Transverse colon (tissue), 4 donors: ENCODE results near the gene ULK4. TPM values are rescaled to one million over a fixed set of nuclear protein-coding genes. Genes with fewer than 3 reads are reported as not detected.

Experiments
- DNase-seq: peaks from one replicate; pipeline ENCODE4 v3.0.0-alpha.2; 2019
- H3K27ac ChIP-seq, 4 donors: fragments of 200-600 bp; sonication (generic); 2 replicates each; pipeline ENCODE4 v1.5.1; 2016 to 2018; ENCODE audit warnings: inconsistent platforms in 4 of 4
- H3K27me3 ChIP-seq: fragments of 200-600 bp; sonication (generic); 2 replicates; pipeline ENCODE4 v1.5.1; 2017; ENCODE audit warnings: inconsistent platforms
- H3K36me3 ChIP-seq, 4 donors: fragments of 200-600 bp; sonication (generic); 2 replicates each; pipeline ENCODE4 v1.5.1; 2017 to 2019; ENCODE audit warnings: inconsistent platforms in 4 of 4
- H3K4me1 ChIP-seq, 4 donors: fragments of 200-600 bp; sonication (generic); 2 replicates each; pipeline ENCODE4 v1.5.1; 2017 to 2020; ENCODE audit warnings: inconsistent platforms in 4 of 4
- H3K4me3 ChIP-seq, 4 donors: fragments of 200-600 bp; sonication (generic); 1 replicate in 1 of 4; 2 replicates in 3 of 4; pipeline versions ENCODE4 v1.5.1 to v1.6.1; 2017 to 2019; ENCODE audit warnings: inconsistent platforms in 4 of 4
- H3K9me3 ChIP-seq, 2 donors: fragments of 200-600 bp; sonication (generic); 2 replicates each; pipeline ENCODE4 v1.5.1; 2017 to 2019; ENCODE audit warnings: inconsistent platforms in 2 of 2
- EP300 ChIP-seq: sonication (generic); formaldehyde crosslinking; IDR thresholded peaks from one replicate; pipeline ENCODE4 v1.6.1; 2017; ENCODE audit warnings: antibody characterized with exemption, low read depth
- POLR2A ChIP-seq: fragments of 450-650 bp; IDR thresholded peaks from one replicate; pipeline ENCODE4 v1.6.1; 2016; ENCODE audit warnings: antibody characterized with exemption, mild to moderate bottlenecking, moderate library complexity
- POLR2AphosphoS5 ChIP-seq, 3 donors: sonication (generic); formaldehyde crosslinking; IDR thresholded peaks; one replicate each; pipeline ENCODE4 v1.6.1; 2016; ENCODE audit warnings: antibody characterized with exemption in 3 of 3
- WGBS, 2 donors: methylation state at CpG; one replicate each; pipeline ENCODE4 v1.1.5; 2018; ENCODE audit warnings: low coverage in 1 of 2; 5-methylcytosine and 5-hydroxymethylcytosine counted together
- in situ Hi-C, 4 donors: fragments of 200-750 bp; cut with MboI; loops; one replicate each; pipeline versions ENCODE4 v1.15.0 to v1.15.1; 2017; ENCODE audit warnings: low sequenced_read_pairs in 3 of 4, low pct_ligation_motif_present in 1 of 4, low pct_unique_long_range_greater_than_20kb in 1 of 4
- intact Hi-C: fragments of 100-400 bp; cut with DNase I; formaldehyde crosslinking; loops from one replicate; pipeline ENCODE4 v1.15.1; 2023; ENCODE audit warnings: low total_unique reads
- total RNA-seq, 4 donors: library from RNA; depleted of rRNA; stranded (reverse); fragments of >200 nt; gene quantifications; one replicate each; pipeline ENCODE4 v1.1.0, GENCODE V29; 2016
- TF ChIP-seq, protein P1 (sequence below), 5 experiments: fragments of 200-600 bp in 3 of 5; fragments of 450-650 bp in 2 of 5; sonication (generic) in 3 of 5; IDR thresholded peaks; 1 replicate in 2 of 5; 2 replicates in 3 of 5; pipeline ENCODE4 v1.5.1; 2016 to 2017; ENCODE audit warnings: antibody characterized with exemption in 5 of 5, inconsistent platforms in 3 of 5, mild to moderate bottlenecking in 2 of 5, moderate library complexity in 1 of 5

ULK4 gene
- total RNA-seq, 4 donors from 2014 or later: 4.1 to 19.2 (median 11.7) TPM

DNA sequence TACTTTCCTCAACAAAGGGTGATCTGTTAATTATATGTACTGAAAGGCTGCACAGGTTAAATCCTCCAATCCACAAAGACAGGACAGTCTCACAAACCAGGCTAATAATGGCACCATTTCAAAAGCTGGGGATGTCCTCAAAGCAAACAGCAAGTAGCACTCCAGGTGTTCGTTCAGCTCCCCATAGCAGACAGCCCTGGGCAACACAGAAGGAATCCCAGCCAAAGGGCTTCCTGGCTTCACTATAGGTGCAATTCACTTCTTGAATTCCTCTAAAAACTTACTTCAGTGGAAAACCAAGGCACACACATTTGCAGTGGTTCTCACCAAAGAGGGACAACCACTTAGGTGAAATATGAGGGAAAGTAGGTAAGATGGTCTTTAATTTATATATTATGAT lies 595.9 kb downstream of the ULK4 start:
- intact Hi-C loops: no loop called here
- H3K9me3 ChIP-seq: no peaks in the 10 kb centered on the region
- H3K27me3 ChIP-seq: no peaks in the 10 kb centered on the region
- DNase-seq: no peak
- H3K4me1 ChIP-seq: no peaks in the 10 kb centered on the region
- in situ Hi-C loops: no loop called here
- TF ChIP-seq EP300 (no peak), POLR2A (no peak), POLR2AphosphoS5 (IDR thresholded peaks at IDR 0.05) (no peak)
- TF ChIP-seq, protein P1, sequence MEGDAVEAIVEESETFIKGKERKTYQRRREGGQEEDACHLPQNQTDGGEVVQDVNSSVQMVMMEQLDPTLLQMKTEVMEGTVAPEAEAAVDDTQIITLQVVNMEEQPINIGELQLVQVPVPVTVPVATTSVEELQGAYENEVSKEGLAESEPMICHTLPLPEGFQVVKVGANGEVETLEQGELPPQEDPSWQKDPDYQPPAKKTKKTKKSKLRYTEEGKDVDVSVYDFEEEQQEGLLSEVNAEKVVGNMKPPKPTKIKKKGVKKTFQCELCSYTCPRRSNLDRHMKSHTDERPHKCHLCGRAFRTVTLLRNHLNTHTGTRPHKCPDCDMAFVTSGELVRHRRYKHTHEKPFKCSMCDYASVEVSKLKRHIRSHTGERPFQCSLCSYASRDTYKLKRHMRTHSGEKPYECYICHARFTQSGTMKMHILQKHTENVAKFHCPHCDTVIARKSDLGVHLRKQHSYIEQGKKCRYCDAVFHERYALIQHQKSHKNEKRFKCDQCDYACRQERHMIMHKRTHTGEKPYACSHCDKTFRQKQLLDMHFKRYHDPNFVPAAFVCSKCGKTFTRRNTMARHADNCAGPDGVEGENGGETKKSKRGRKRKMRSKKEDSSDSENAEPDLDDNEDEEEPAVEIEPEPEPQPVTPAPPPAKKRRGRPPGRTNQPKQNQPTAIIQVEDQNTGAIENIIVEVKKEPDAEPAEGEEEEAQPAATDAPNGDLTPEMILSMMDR (IDR thresholded peaks at IDR 0.05): no peak
- no peak overlapping the region for H3K27ac ChIP-seq
- 100% methylated on average over 1 of the region's 1 CpG; no CpG with 5 or more reads in 1 of the 2 donors for WGBS, 2 donors
- no peak overlapping the region for H3K4me3 ChIP-seq
- H3K36me3 ChIP-seq: no peaks in the 10 kb centered on the region

DNA sequence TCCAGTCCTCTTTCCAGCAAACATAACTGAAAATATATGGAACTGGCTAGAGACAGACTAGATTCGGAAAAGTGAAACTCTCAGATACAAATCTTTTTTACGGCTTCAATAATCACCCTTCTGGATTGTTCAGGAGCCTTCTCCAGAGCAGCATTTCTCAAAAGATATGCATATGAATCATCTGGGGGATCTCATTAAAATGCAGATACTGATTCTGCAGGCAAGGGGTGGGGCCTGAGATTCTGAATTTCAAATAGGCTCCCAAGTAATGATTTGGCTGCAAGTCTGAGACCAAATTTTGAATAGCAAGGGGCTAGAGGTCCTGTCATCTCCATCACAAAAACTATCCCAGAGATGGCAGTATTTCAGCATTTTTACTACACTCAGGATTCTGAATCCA lies 597.2 kb downstream of the ULK4 start:
- no peak overlapping the region for H3K27ac ChIP-seq
- no peak for DNase-seq
- intact Hi-C loops (no loop called here), in situ Hi-C loops (no loop called here)
- 70 to 79% methylated on average over 2 of the region's 2 CpGs for WGBS, 2 donors
- no peaks in the 10 kb centered on the region for H3K36me3 ChIP-seq
- H3K27me3 ChIP-seq: no peaks in the 10 kb centered on the region
- no peaks in the 10 kb centered on the region for H3K4me1 ChIP-seq
- H3K4me3 ChIP-seq: no peak overlapping the region
- H3K9me3 ChIP-seq: no peaks in the 10 kb centered on the region
- TF ChIP-seq, protein P1 (IDR thresholded peaks at IDR 0.05): no peak
- no peak for TF ChIP-seq EP300
- TF ChIP-seq POLR2AphosphoS5 (IDR thresholded peaks at IDR 0.05): no peak
- TF ChIP-seq POLR2A: no peak

DNA sequence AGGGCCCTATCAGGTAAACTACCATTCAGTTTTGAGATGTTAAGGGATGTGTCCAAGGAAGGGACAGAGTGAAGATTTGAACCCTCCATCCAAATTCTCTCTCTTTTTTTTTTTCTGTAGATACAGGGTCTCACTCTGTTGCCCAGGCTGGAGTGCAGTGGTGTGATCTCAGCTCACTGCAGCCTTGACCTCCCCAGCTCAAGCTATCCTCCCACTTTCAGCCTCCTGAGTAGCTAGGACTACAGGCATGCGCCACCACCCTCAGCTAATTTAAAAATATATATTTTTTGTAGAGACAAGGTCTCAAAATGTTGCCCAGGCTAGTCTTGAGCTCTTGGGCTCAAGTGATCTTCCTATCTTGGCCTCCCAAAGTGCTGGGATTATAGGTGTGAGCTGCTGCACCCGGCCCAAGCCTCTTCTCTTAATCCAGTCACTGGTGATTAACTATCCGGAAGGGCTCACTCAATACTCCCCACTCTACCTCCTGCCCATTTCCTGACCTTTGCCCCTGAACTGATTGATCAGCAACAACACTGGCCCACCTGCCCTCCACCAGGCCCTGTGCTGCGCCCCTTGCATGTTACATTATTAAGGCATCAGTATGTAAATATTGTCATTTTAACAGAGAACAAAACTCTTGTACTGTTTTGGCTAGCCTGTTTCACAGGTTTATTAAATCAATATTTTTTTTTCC lies 597.9 kb downstream of the ULK4 start:
- no peaks in the 10 kb centered on the region for H3K27me3 ChIP-seq
- 90 to 92% methylated on average over 3 to 4 of the region's 4 CpGs for whole genome bisulfite sequencing, 2 donors
- in situ Hi-C loops: no loop called here
- H3K36me3 ChIP-seq: no peaks in the 10 kb centered on the region
- DNase-seq: no peak
- no peak overlapping the region for H3K4me3 ChIP-seq
- H3K27ac ChIP-seq: no peak overlapping the region
- H3K9me3 ChIP-seq: no peaks in the 10 kb centered on the region
- intact Hi-C loops: no loop called here
- TF ChIP-seq, protein P1 (IDR thresholded peaks at IDR 0.05): no peak
- TF ChIP-seq POLR2AphosphoS5 (IDR thresholded peaks at IDR 0.05): no peak
- no peak for TF ChIP-seq EP300
- TF ChIP-seq POLR2A: no peak
- H3K4me1 ChIP-seq: no peaks in the 10 kb centered on the region

DNA sequence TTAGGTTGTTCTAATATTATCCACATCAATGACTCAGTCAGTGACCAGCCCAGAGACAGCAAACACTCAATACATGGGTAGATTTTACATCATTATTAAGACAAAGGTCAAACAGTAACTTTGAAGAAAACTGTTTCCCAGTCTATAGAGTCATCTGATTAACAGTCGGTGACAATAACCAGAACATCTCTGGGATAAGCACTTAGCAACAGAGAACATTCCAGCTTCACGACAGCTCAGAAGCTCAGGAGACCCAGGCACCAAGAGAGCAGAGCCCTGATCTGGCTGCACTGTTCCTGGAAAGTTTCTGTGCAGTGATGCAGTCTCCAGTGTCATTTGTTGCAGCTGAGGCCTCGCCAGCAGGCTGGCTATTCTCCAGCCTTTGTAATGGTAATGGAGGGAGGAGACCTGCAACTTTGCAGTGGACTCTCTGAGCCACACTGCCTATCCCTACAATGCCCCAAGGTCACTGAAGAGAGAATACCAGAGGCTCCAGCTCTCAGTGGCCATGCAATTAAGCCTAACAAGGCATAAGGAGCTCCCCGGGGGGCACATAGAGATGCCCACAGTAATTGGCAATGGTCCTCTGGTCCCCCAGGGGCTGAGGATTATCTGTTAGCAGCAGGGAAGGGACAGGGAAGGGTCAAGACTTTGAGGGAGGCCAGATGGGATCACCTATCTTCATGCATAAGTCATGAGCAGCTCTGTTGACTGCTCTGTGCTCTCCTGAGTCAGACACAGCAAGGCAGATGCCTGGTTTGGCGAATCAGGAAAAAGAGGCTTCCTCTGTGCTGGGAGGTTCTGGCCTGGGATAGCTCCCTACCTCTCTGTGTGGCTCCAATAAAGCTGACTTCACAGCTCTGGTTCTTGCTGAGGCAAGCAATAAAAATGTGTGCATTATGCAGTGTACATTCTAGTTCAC lies 599.0 kb downstream of the ULK4 start:
- intact Hi-C loops: no loop called here

More for the DNA sequence above, 599.0 kb downstream of the ULK4 start:
- Histone ChIP-seq H3K27me3 (no peaks in the 10 kb centered on the region), H3K4me3 (no peak overlapping the region), H3K27ac (peak overlapping the region in 1 of 4 donors; percentile 0), H3K9me3 (no peaks in the 10 kb centered on the region), H3K36me3 (no peaks in the 10 kb centered on the region), H3K4me1 (no peaks in the 10 kb centered on the region)
- 61% methylated on average over 5 of the region's 5 CpGs; no CpG with 5 or more reads in 1 of the 2 donors for WGBS, 2 donors
- TF ChIP-seq POLR2AphosphoS5 (IDR thresholded peaks at IDR 0.05): peak in 2 of 3 donors; percentile 42 to 48
- no peak for TF ChIP-seq EP300
- in situ Hi-C loops: no loop called here
- DNase-seq: no peak
